Testis (tissue), 2 donors: ENCODE results near the gene ZNF611.
"Not testable (repeated sequence)": the region's sequence is repeated elsewhere in the genome, so short reads cannot be mapped to it uniquely, and the experiment has no call there.

Source experiments
- POLR2A ChIP-seq: fragments of 450-650 bp; IDR thresholded peaks from one replicate; pipeline ENCODE4 v1.6.1; 2017; ENCODE audit warnings: antibody characterized with exemption, mild to moderate bottlenecking, moderate library complexity
- TF ChIP-seq, protein P1 (sequence below), 3 experiments: fragments of 450-650 bp in 2 of 3; fragments of 200-600 bp in 1 of 3; sonication (generic) in 1 of 3; IDR thresholded peaks; one replicate each; pipeline ENCODE4 v1.5.1; 2016 to 2019; ENCODE audit warnings: antibody characterized with exemption in 3 of 3, mild to moderate bottlenecking in 2 of 3, moderate library complexity in 1 of 3

DNA sequence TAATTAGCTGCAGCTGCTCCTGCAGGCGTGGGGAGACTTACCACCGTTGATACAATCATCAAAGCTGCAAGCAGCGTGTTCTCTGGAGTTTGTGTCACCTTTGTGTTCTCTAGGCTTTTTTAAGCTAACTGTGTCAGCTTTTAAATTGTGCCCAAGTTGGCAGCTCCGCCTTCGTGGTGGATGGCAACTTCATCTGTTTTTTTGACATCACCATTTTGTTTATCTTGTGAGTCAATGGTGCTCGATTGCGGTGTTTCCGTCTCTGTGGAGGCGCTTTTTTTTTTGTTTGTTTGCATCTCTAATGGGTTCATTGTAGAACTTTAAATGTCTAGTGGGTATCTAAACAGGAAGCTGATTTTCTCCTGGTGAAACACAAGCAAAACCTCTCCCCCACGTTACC, 11.1 kb upstream of the ZNF611 start:
- TF ChIP-seq, protein P1, sequence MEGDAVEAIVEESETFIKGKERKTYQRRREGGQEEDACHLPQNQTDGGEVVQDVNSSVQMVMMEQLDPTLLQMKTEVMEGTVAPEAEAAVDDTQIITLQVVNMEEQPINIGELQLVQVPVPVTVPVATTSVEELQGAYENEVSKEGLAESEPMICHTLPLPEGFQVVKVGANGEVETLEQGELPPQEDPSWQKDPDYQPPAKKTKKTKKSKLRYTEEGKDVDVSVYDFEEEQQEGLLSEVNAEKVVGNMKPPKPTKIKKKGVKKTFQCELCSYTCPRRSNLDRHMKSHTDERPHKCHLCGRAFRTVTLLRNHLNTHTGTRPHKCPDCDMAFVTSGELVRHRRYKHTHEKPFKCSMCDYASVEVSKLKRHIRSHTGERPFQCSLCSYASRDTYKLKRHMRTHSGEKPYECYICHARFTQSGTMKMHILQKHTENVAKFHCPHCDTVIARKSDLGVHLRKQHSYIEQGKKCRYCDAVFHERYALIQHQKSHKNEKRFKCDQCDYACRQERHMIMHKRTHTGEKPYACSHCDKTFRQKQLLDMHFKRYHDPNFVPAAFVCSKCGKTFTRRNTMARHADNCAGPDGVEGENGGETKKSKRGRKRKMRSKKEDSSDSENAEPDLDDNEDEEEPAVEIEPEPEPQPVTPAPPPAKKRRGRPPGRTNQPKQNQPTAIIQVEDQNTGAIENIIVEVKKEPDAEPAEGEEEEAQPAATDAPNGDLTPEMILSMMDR (IDR thresholded peaks at IDR 0.05): not testable (repeated sequence)
- not testable (repeated sequence) for TF ChIP-seq POLR2A
